Measurements from ENCODE around the gene PPME1. TPM values are rescaled to one million over a fixed set of nuclear protein-coding genes. Genes with fewer than 3 reads are reported as not detected.

Gene PPME1
- total RNA-seq, 1 experiment from 2014 or later, result 66.2 TPM

DNA sequence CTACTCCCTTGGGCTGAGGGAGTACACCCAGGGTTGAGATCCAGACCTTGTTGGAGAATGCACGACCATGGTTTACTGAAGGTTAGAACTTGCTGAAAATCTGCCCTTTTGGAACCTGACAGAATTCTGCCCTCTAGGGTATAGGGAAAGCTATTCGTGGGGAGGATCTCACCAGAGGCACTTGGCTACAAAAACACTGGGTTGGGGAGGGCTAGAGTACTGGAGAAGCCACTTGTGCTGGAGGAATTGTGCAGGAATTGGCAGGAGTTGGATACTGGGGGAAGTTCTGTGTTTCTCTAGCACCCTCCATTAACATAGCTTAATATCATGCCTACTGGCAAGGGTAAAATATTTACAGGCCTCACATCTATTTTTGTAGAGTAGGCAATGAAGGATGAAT, 55.8 kb downstream of the PPME1 start:
- DNase-seq, result peak; percentile 32
- no TSS peak for BruUV-seq (replicated peaks)
- H3K27ac ChIP-seq (ENCODE audit: low read length), result no peak overlapping the region
- H3K4me3 ChIP-seq (ENCODE audit: low read length), result no peak overlapping the region
- no peak overlapping the region for H3K9ac ChIP-seq (ENCODE audit: low read length)
- H3K9me2 ChIP-seq (replicated peaks; ENCODE audit: low read length), result no peaks in the 10 kb centered on the region
- peaks cover 25% of the 10 kb centered on the region for H3K36me3 ChIP-seq (ENCODE audit: low read depth, low read length)
- intact Hi-C loops (cut with micrococcal nuclease), result no loop called here
- ChIA-PET POLR2A (ENCODE audit: unreplicated experiment) (no interaction called here), CTCF (no interaction called here)
- H3F3A ChIP-seq (ENCODE audit: low read length, unreplicated experiment), result no peaks in the 10 kb centered on the region
- no peak overlapping the region for H2AFZ ChIP-seq (ENCODE audit: low read length)
- TF ChIP-seq CTCF (conservative IDR thresholded peaks at IDR 0.05; ENCODE audit: low read depth, low read length) (peak; percentile 45), EZH2 (IDR thresholded peaks at IDR 0.05; ENCODE audit: low read length, unreplicated experiment) (no peak)
- no peaks in the 10 kb centered on the region for H3K27me3 ChIP-seq (ENCODE audit: low read length)
- no peaks in the 10 kb centered on the region for H3K9me3 ChIP-seq (ENCODE audit: low read length)
- H3K4me1 ChIP-seq (ENCODE audit: insufficient read depth, low read length), result no peaks in the 10 kb centered on the region
- no peak overlapping the region for H3K4me2 ChIP-seq (ENCODE audit: low read length)
- no peaks in the 10 kb centered on the region for H3K79me2 ChIP-seq (ENCODE audit: low read length)
- H4K20me1 ChIP-seq (ENCODE audit: low read length), result no peaks in the 10 kb centered on the region
- ATAC-seq, result peak; percentile 45; the same call in 1 of the 2 replicates

DNA sequence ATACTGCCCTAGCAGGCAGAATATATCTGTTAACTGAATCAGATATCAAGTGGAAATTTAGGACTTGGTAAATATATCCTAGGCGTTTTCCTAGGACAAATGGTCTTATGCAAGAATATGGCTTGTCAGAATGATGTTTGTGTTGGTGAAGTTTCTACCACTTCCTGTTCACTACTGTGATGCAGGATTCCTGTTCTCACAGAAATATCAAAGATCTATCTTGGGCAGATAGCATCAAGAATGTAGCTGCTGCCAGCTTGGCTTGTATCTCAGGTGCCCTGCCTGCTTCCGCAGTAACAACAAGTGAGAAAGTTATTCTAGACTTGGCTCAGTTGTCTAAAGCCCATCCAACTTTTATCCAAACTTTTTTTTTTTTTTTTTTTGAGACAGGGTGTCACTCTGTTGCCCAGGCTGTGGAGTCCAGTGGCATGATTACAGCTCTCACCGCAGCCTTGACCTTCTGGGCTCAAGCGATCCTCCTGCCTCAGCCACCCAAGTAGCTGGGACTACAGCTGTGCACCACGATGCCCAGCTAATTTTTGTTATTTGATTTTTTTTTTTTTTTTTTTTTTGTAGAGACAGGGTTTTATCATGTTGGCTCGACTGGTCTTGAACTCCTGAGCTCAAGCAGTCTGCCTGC, 61.3 kb downstream of the PPME1 start:
- BruUV-seq (replicated peaks), result no TSS peak
- Histone ChIP-seq H2AFZ (ENCODE audit: low read length) (no peak overlapping the region), H3K4me3 (ENCODE audit: low read length) (no peak overlapping the region), H3K27me3 (ENCODE audit: low read length) (no peaks in the 10 kb centered on the region), H3K27ac (ENCODE audit: low read length) (no peak overlapping the region), H3F3A (ENCODE audit: low read length, unreplicated experiment) (no peaks in the 10 kb centered on the region), H3K9me2 (replicated peaks; ENCODE audit: low read length) (no peaks in the 10 kb centered on the region), H3K79me2 (ENCODE audit: low read length) (no peaks in the 10 kb centered on the region), H3K4me2 (ENCODE audit: low read length) (no peak overlapping the region), H4K20me1 (ENCODE audit: low read length) (no peaks in the 10 kb centered on the region), H3K36me3 (ENCODE audit: low read depth, low read length) (peaks cover 39% of the 10 kb centered on the region), H3K4me1 (ENCODE audit: insufficient read depth, low read length) (no peaks in the 10 kb centered on the region), H3K9me3 (ENCODE audit: low read length) (no peaks in the 10 kb centered on the region), H3K9ac (ENCODE audit: low read length) (no peak overlapping the region)
- intact Hi-C loops (cut with micrococcal nuclease), result no loop called here
- ChIA-PET CTCF (no interaction called here), POLR2A (ENCODE audit: unreplicated experiment) (no interaction called here)
- DNase-seq, result no peak
- no peak for TF ChIP-seq EZH2 (IDR thresholded peaks at IDR 0.05; ENCODE audit: low read length, unreplicated experiment)
- no peak for TF ChIP-seq CTCF (conservative IDR thresholded peaks at IDR 0.05; ENCODE audit: low read depth, low read length)
- no peak for TF ChIP-seq EZH2phosphoT487 (IDR thresholded peaks at IDR 0.05; ENCODE audit: borderline replicate concordance, low read length)
- no peak for ATAC-seq

- no peak overlapping the region for H3K4me3 ChIP-seq (ENCODE audit: low read length)
- intact Hi-C loops (cut with micrococcal nuclease), result no loop called here
These were observed 62.6 kb downstream of the PPME1 start for GRCh38 chr11:74233683-74234082.

More at GRCh38 chr11:74233683-74234082, 62.6 kb downstream of the PPME1 start:
- no peaks in the 10 kb centered on the region for H3K9me3 ChIP-seq (ENCODE audit: low read length)
- no peak overlapping the region for H3K4me2 ChIP-seq (ENCODE audit: low read length)
- H3K27me3 ChIP-seq (ENCODE audit: low read length), result no peaks in the 10 kb centered on the region
- H3K36me3 ChIP-seq (ENCODE audit: low read depth, low read length), result peaks cover 45% of the 10 kb centered on the region
- no peak for DNase-seq
- BruUV-seq (replicated peaks), result no TSS peak
- H3K9ac ChIP-seq (ENCODE audit: low read length), result no peak overlapping the region
- H3K27ac ChIP-seq (ENCODE audit: low read length), result no peak overlapping the region
- H3K4me1 ChIP-seq (ENCODE audit: insufficient read depth, low read length), result no peaks in the 10 kb centered on the region
- H2AFZ ChIP-seq (ENCODE audit: low read length), result no peak overlapping the region
- ChIA-PET POLR2A (ENCODE audit: unreplicated experiment) (no interaction called here), CTCF (no interaction called here)
- TF ChIP-seq CTCF (conservative IDR thresholded peaks at IDR 0.05; ENCODE audit: low read depth, low read length) (no peak), EZH2phosphoT487 (IDR thresholded peaks at IDR 0.05; ENCODE audit: borderline replicate concordance, low read length) (no peak), EZH2 (IDR thresholded peaks at IDR 0.05; ENCODE audit: low read length, unreplicated experiment) (no peak)
- H3K79me2 ChIP-seq (ENCODE audit: low read length), result no peaks in the 10 kb centered on the region
- ATAC-seq, result no peak
- H4K20me1 ChIP-seq (ENCODE audit: low read length), result no peaks in the 10 kb centered on the region
- no peaks in the 10 kb centered on the region for H3F3A ChIP-seq (ENCODE audit: low read length, unreplicated experiment)
- no peaks in the 10 kb centered on the region for H3K9me2 ChIP-seq (replicated peaks; ENCODE audit: low read length)

Data from PC-3 (cell line).